Sigmoid colon (tissue), 7 donors: Measurements from ENCODE around the gene MAPKAP1. TPM values are rescaled to one million over a fixed set of nuclear protein-coding genes. Genes with fewer than 3 reads are reported as not detected.

Experiments
- DNase-seq: peaks from one replicate; pipeline ENCODE4 v3.0.0-alpha.2; 2019
- H3K27ac ChIP-seq, 4 donors: fragments of 200-600 bp; sonication (generic); one replicate each; pipeline ENCODE4 v1.5.1; 2016 to 2019; ENCODE audit warnings: mild to moderate bottlenecking in 1 of 4
- H3K27me3 ChIP-seq, 3 donors: fragments of 200-600 bp; sonication (generic); one replicate each; pipeline ENCODE4 v1.5.1; 2019; ENCODE audit warnings: mild to moderate bottlenecking in 1 of 3
- H3K36me3 ChIP-seq, 4 donors: fragments of 200-600 bp; sonication (generic); one replicate each; pipeline ENCODE4 v1.5.1; 2016 to 2019
- H3K4me1 ChIP-seq, 4 donors: fragments of 200-600 bp; sonication (generic); one replicate each; pipeline ENCODE4 v1.5.1; 2017 to 2019
- H3K4me3 ChIP-seq, 4 donors: fragments of 200-600 bp; sonication (generic); one replicate each; pipeline ENCODE4 v1.5.1; 2017 to 2019; ENCODE audit warnings: mild to moderate bottlenecking in 2 of 4, moderate library complexity in 1 of 4
- H3K9me3 ChIP-seq, 4 donors: fragments of 200-600 bp in 3 of 4; sonication (generic) in 3 of 4; one replicate each; pipeline versions ENCODE4 v1.5.1 to v1.6.1; 2013 to 2019
- CTCF ChIP-seq, 4 experiments: fragments of 450-650 bp in 3 of 4; fragments of 200-600 bp in 1 of 4; IDR thresholded peaks; one replicate each; pipeline ENCODE4 v1.5.1; 2016 to 2019; ENCODE audit warnings: antibody characterized with exemption in 4 of 4, mild to moderate bottlenecking in 3 of 4, moderate library complexity in 2 of 4
- EP300 ChIP-seq, 4 donors: sonication (generic); formaldehyde crosslinking; IDR thresholded peaks; one replicate each; pipeline ENCODE4 v1.6.1; 2017; ENCODE audit warnings: antibody characterized with exemption in 4 of 4
- POLR2A ChIP-seq, 2 donors: fragments of 450-650 bp; IDR thresholded peaks; one replicate each; pipeline ENCODE4 v1.6.1; 2016; ENCODE audit warnings: antibody characterized with exemption in 2 of 2, mild to moderate bottlenecking in 2 of 2, moderate library complexity in 2 of 2
- POLR2AphosphoS5 ChIP-seq, 4 donors: sonication (generic); formaldehyde crosslinking; IDR thresholded peaks; one replicate each; pipeline ENCODE4 v1.6.1; 2017; ENCODE audit warnings: antibody characterized with exemption in 4 of 4
- WGBS, 2 donors: extraction: QIAGEN DNeasy Blood & Tissue Kit; methylation state at CpG; one replicate each; pipeline ENCODE4 v1.1.7; 2013; 5-methylcytosine and 5-hydroxymethylcytosine counted together
- intact Hi-C: fragments of 100-400 bp; cut with DNase I; formaldehyde crosslinking; loops from one replicate; pipeline ENCODE4 v1.15.1; 2023
- polyA plus RNA-seq, 3 donors: library from polyadenylated mRNA; stranded (reverse); fragments of 200-250 nt; gene quantifications; one replicate each; pipeline ENCODE4 v1.2.3, GENCODE V29; 2013
- total RNA-seq, 4 donors: library from RNA; depleted of rRNA; stranded (reverse); fragments of >200 nt; gene quantifications; one replicate each; pipeline ENCODE4 v1.1.0, GENCODE V29; 2016
- donor health status: healthy with polysubstance abuse.
- donor health status: Bipolar disorder and iron deficiency.
- donor health status: healthy.

MAPKAP1 gene
- total and polyA plus RNA-seq, 7 donors: 37.2 to 155 (median 84.3) TPM

- H3K4me1 ChIP-seq: peaks cover 0 to 39% (median 23%) of the 10 kb centered on the region in 4 donors
- no peaks in the 10 kb centered on the region for H3K9me3 ChIP-seq
- H3K4me3 ChIP-seq: peak overlapping the region; percentile 75 to 94 (median 87)
- intact Hi-C loops: loop anchor here (5.0 kb wide), 4 partner anchors 74 to 479 kb away; no protein-coding TSS in a partner anchor
- H3K36me3 ChIP-seq: no peaks in the 10 kb centered on the region
- DNase-seq: no peak
- 29 to 41% methylated on average over 30 of the region's 30 CpGs for WGBS, 2 donors
- H3K27me3 ChIP-seq: no peaks in the 10 kb centered on the region
- H3K27ac ChIP-seq: peak overlapping the region; percentile 90 to 98 (median 96)
- TF ChIP-seq POLR2AphosphoS5 (IDR thresholded peaks at IDR 0.05) (peak in 1 of 4 donors; percentile 39), EP300 (IDR thresholded peaks at IDR 0.05) (no peak), CTCF (IDR thresholded peaks at IDR 0.05) (no peak), POLR2A (IDR thresholded peaks at IDR 0.05) (no peak)
Observed at GRCh38 chr9:125748446-125749099, 41.6 kb upstream of the MAPKAP1 start.

GRCh38 chr9:125747765-125748445, 40.9 kb upstream of the MAPKAP1 start:
- Histone ChIP-seq H3K4me3 (peak overlapping the region; percentile 75 to 94 (median 87)), H3K27me3 (no peaks in the 10 kb centered on the region), H3K36me3 (no peaks in the 10 kb centered on the region), H3K4me1 (peaks cover 0 to 33% (median 18%) of the 10 kb centered on the region in 4 donors), H3K9me3 (no peaks in the 10 kb centered on the region), H3K27ac (peak overlapping the region; percentile 90 to 98 (median 96))
- TF ChIP-seq POLR2AphosphoS5 (IDR thresholded peaks at IDR 0.05) (peak in 2 of 4 donors; percentile 3 to 4), EP300 (IDR thresholded peaks at IDR 0.05) (no peak)
- intact Hi-C loops: loop anchor here (2.0 to 5.0 kb wide), 7 partner anchors 41 to 479 kb away; partner anchors contain the start of gene MAPKAP1
- 1% methylated on average over 88 of the region's 88 CpGs for WGBS, 2 donors
- peak; percentile 70 for DNase-seq

GRCh38 chr9:125747053-125747764, 40.2 kb upstream of the MAPKAP1 start, which contains the start of gene PBX3:
PBX3 (plus strand) TSS chr9:125747373.
- Histone ChIP-seq H3K4me1 (peaks cover 0 to 26% (median 12%) of the 10 kb centered on the region in 4 donors), H3K27me3 (no peaks in the 10 kb centered on the region), H3K27ac (peak within 1 kb of the TSS; percentile 90 to 98 (median 96)), H3K9me3 (no peaks in the 10 kb centered on the region), H3K36me3 (no peaks in the 10 kb centered on the region), H3K4me3 (peak within 1 kb of the TSS; percentile 75 to 94 (median 87))
- WGBS, 2 donors: 0 to 1% methylated on average over 107 of the region's 107 CpGs
- DNase-seq: peak; percentile 81
- TF ChIP-seq POLR2AphosphoS5 (IDR thresholded peaks at IDR 0.05): peak in 3 of 4 donors; percentile 56 to 67 (median 60)
- TF ChIP-seq EP300 (IDR thresholded peaks at IDR 0.05): no peak
- intact Hi-C loops: loop anchor here (2.0 to 5.0 kb wide), 7 partner anchors 40 to 480 kb away; partner anchors contain the start of gene MAPKAP1

- 0 to 1% methylated on average over 46 of the region's 46 CpGs for WGBS, 2 donors
Observed at GRCh38 chr9:125746774-125747052, 39.7 kb upstream of the MAPKAP1 start.

GRCh38 chr9:125746017-125746773, 39.2 kb upstream of the MAPKAP1 start:
- Histone ChIP-seq H3K27ac (peak overlapping the region; percentile 88 to 94 (median 92)), H3K4me3 (peak overlapping the region; percentile 47 to 94 (median 80)), H3K36me3 (no peaks in the 10 kb centered on the region), H3K9me3 (no peaks in the 10 kb centered on the region), H3K4me1 (peaks cover 0 to 16% (median 8%) of the 10 kb centered on the region in 4 donors), H3K27me3 (no peaks in the 10 kb centered on the region)
- peak; percentile 96 for DNase-seq
- peak; percentile 18 to 69 (median 66) for TF ChIP-seq POLR2AphosphoS5 (IDR thresholded peaks at IDR 0.05)
- no peak for TF ChIP-seq CTCF (IDR thresholded peaks at IDR 0.05)
- intact Hi-C loops: loop anchor here (2.0 to 5.0 kb wide), 7 partner anchors 39 to 481 kb away; partner anchors contain the start of gene MAPKAP1
- WGBS, 2 donors: 0 to 1% methylated on average over 79 of the region's 79 CpGs

More at GRCh38 chr9:125746774-125747052, 39.7 kb upstream of the MAPKAP1 start:
- intact Hi-C loops: loop anchor here (2.0 to 5.0 kb wide), 7 partner anchors 40 to 481 kb away; partner anchors contain the start of gene MAPKAP1
- Histone ChIP-seq H3K27ac (peak overlapping the region; percentile 88 to 94 (median 92)), H3K27me3 (no peaks in the 10 kb centered on the region), H3K4me3 (peak overlapping the region; percentile 47 to 94 (median 80)), H3K4me1 (peaks cover 0 to 21% (median 10%) of the 10 kb centered on the region in 4 donors), H3K9me3 (no peaks in the 10 kb centered on the region), H3K36me3 (no peaks in the 10 kb centered on the region)
- no peak for DNase-seq
- TF ChIP-seq POLR2A (IDR thresholded peaks at IDR 0.05) (no peak), POLR2AphosphoS5 (IDR thresholded peaks at IDR 0.05) (no peak), EP300 (IDR thresholded peaks at IDR 0.05) (no peak)
